ENCODE measurements around the gene USP34. TPM values are rescaled to one million over a fixed set of nuclear protein-coding genes. Genes with fewer than 3 reads are reported as not detected.

The USP34 gene
- total and polyA plus RNA-seq, 7 donors: 40.2 to 71.5 (median 54.0) TPM

DNA sequence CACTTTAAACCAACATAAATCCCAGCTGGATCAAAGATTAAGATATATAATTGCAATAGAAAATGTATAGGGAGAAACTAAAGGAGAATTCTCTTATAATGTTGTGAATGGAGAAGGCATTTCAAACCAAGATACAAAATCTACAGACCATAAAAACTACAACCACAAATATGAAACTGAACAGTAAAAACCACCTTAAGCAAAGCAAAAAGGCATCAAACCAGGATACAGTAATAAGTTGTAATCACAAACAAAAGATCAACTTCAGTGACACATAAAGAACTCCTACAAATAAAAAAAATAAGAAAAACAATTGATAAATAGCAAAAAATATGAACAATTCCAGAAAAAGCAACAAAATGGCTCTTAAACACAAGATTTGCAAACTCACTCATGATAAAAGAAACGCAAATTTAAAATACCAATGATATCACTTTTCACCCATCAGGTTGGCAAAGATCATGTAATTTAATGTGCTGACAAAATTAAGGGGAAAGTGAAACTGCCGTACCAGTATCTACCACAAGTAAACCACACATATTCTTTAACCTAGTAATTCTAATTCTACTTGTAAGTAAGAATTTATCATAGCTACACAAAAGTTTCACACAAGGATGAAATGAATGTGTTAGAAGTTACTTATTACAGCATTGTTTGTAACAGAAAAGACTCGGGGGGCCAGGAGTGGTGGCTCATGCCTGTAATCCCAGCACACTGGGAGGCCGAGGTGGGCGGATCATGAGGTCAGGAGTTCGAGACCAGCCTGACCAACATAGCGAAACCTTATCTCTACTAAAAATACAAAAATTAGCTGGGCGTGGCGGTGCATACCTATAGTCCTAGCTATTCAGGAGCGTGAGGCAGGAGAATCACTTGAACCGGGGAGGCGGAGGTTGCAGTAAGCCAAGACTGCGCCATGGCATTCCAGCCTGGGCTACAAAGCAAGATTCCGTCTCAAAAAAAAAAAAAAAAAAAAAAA lies 101.9 kb downstream of the USP34 start:
- Histone ChIP-seq H3K27me3 (ENCODE audit: insufficient read depth in 3 of 3, low read length in 2 of 3) (no peaks in the 10 kb centered on the region), H3K4me3 (no peak overlapping the region), H3K4me1 (no peaks in the 10 kb centered on the region), H3K9me3 (no peaks in the 10 kb centered on the region), H3K36me3 (ENCODE audit: insufficient read depth in 1 of 2, low read depth in 1 of 2) (peaks cover 6 to 67% of the 10 kb centered on the region in 2 donors), H3K27ac (no peak overlapping the region)
- DNase-seq (no peak), ATAC-seq (no peak)
- TF ChIP-seq CTCF (IDR thresholded peaks at IDR 0.05): no peak
- intact Hi-C loops (cut with DNase I): no loop called here
- WGBS, 3 donors: 87 to 95% (median 90%) methylated on average over 14 of the region's 14 CpGs

GRCh38 chr2:61367177-61367576 lies 103.7 kb downstream of the USP34 start:
- Histone ChIP-seq H3K9me3 (no peaks in the 10 kb centered on the region), H3K36me3 (ENCODE audit: insufficient read depth in 1 of 2, low read depth in 1 of 2) (peaks cover 6 to 66% of the 10 kb centered on the region in 2 donors), H3K27me3 (ENCODE audit: insufficient read depth in 3 of 3, low read length in 2 of 3) (no peaks in the 10 kb centered on the region), H3K27ac (no peak overlapping the region), H3K4me1 (no peaks in the 10 kb centered on the region), H3K4me3 (no peak overlapping the region)
- TF ChIP-seq CTCF (IDR thresholded peaks at IDR 0.05): no peak
- 81 to 84% (median 82%) methylated on average over 12 of the region's 12 CpGs for WGBS, 3 donors
- ATAC-seq: no peak
- intact Hi-C loops (cut with DNase I): no loop called here
- no peak for DNase-seq

GRCh38 chr2:61363580-61363979 lies 107.3 kb downstream of the USP34 start:
- Histone ChIP-seq H3K27me3 (ENCODE audit: insufficient read depth in 3 of 3, low read length in 2 of 3) (no peaks in the 10 kb centered on the region), H3K4me1 (peaks cover 10% of the 10 kb centered on the region), H3K27ac (no peak overlapping the region), H3K9me3 (no peaks in the 10 kb centered on the region), H3K36me3 (ENCODE audit: insufficient read depth in 1 of 2, low read depth in 1 of 2) (peaks cover 6 to 40% of the 10 kb centered on the region in 2 donors), H3K4me3 (no peak overlapping the region)
- DNase-seq: no peak
- intact Hi-C loops (cut with DNase I): no loop called here
- ATAC-seq: no peak
- no peak for TF ChIP-seq CTCF (IDR thresholded peaks at IDR 0.05)
- 96 to 98% (median 96%) methylated on average over 2 of the region's 2 CpGs for WGBS, 3 donors

DNA sequence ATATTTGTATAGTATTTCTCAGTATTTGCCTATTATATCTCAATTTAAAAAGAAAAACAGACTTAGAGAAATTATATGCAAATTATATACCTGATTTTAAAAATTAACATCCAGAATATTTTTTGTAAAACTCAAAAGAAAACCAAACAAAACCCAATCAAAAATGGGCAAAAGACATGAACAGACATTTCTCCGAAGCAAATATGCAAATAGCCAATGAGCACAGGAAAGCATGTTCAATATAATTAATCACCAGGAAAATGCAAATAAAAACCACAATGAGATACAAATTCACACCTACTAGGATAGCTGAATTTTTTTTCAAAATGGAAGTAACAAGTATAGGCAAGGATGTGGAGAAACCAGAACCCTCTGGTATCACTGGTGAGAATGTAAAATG lies 108.0 kb downstream of the USP34 start:
- no peak overlapping the region for H3K27ac ChIP-seq
- H3K36me3 ChIP-seq (ENCODE audit: insufficient read depth in 1 of 2, low read depth in 1 of 2): peaks cover 6 to 38% of the 10 kb centered on the region in 2 donors
- ATAC-seq: no peak
- WGBS, 3 donors: 97 to 100% (median 100%) methylated on average over 1 of the region's 1 CpG
- intact Hi-C loops (cut with DNase I): no loop called here
- no peak overlapping the region for H3K4me3 ChIP-seq
- no peaks in the 10 kb centered on the region for H3K9me3 ChIP-seq
- H3K4me1 ChIP-seq: peaks cover 17% of the 10 kb centered on the region
- no peak for DNase-seq
- H3K27me3 ChIP-seq (ENCODE audit: insufficient read depth in 3 of 3, low read length in 2 of 3): no peaks in the 10 kb centered on the region
- TF ChIP-seq CTCF (IDR thresholded peaks at IDR 0.05): no peak

All from psoas muscle (tissue), 8 donors.